Fibroblast of lung (primary cell): ENCODE results near the gene TTC27. TPM values are rescaled to one million over a fixed set of nuclear protein-coding genes. Genes with fewer than 3 reads are reported as not detected.

ENCODE experiments used
- DNase-seq, 2 donors: peaks; one replicate each; pipeline versions ENCODE4 v3.0.0 to v3.0.0-alpha.2; 2010; ENCODE audit warnings: low read depth in 2 of 2
- H2AFZ ChIP-seq: 2 replicates; pipeline ENCODE4 v1.5.1; 2012; ENCODE audit warnings: low read length, control low read depth, inconsistent platforms
- H3K27ac ChIP-seq: 2 replicates; pipeline ENCODE4 v1.5.1; 2011; ENCODE audit warnings: low read length, control low read depth; ENCODE audit not compliant: insufficient read depth
- H3K27me3 ChIP-seq: 2 replicates; pipeline ENCODE4 v1.5.1; 2011; ENCODE audit warnings: mild to moderate bottlenecking, low read length; ENCODE audit not compliant: control insufficient read depth, insufficient read depth
- H3K36me3 ChIP-seq: 2 replicates; pipeline ENCODE4 v1.5.1; 2011; ENCODE audit warnings: low read length; ENCODE audit not compliant: control insufficient read depth, insufficient read depth
- H3K4me1 ChIP-seq: 2 replicates; pipeline ENCODE4 v1.5.1; 2011; ENCODE audit warnings: low read length; ENCODE audit not compliant: control insufficient read depth, insufficient read depth; ENCODE audit errors: extremely low read depth
- H3K4me2 ChIP-seq: 2 replicates; pipeline ENCODE4 v1.5.1; 2011; ENCODE audit warnings: low read length, control low read depth; ENCODE audit not compliant: insufficient read depth; ENCODE audit errors: extremely low read depth
- H3K4me3 ChIP-seq, 4 experiments: fragments of 200-600 bp in 1 of 4; sonication (generic) in 1 of 4; replicated peaks in 1 of 4; 2 replicates each; pipeline ENCODE4 v1.5.1; 2011 to 2016; ENCODE audit warnings: low read length in 4 of 4, low read depth in 3 of 4, mild to moderate bottlenecking in 3 of 4, control low read depth in 2 of 4, inconsistent platforms in 1 of 4, mixed read lengths in 1 of 4; ENCODE audit not compliant: insufficient read depth in 1 of 4; ENCODE audit errors: control extremely low read depth in 1 of 4
- H3K79me2 ChIP-seq: 2 replicates; pipeline ENCODE4 v1.5.1; 2012; ENCODE audit warnings: mild to moderate bottlenecking, low read length, inconsistent platforms; ENCODE audit not compliant: control insufficient read depth, insufficient read depth
- H3K9ac ChIP-seq: 2 replicates; pipeline ENCODE4 v1.5.1; 2011; ENCODE audit warnings: mild to moderate bottlenecking, low read length, control low read depth; ENCODE audit not compliant: insufficient read depth
- H3K9me3 ChIP-seq: 2 replicates; pipeline ENCODE4 v1.5.1; 2012; ENCODE audit warnings: low read depth, low read length; ENCODE audit not compliant: control insufficient read depth, insufficient read depth
- H4K20me1 ChIP-seq: 2 replicates; pipeline ENCODE4 v1.5.1; 2011; ENCODE audit warnings: low read length; ENCODE audit not compliant: control insufficient read depth, insufficient read depth; ENCODE audit errors: extremely low read depth
- CTCF ChIP-seq, 2 donors: IDR thresholded peaks in 1 of 2; conservative IDR thresholded peaks in 1 of 2; 1 replicate in 1 of 2; 2 replicates in 1 of 2; pipeline ENCODE4 v1.5.1; 2011 to 2012; ENCODE audit warnings: low read length in 2 of 2, control low read depth in 1 of 2, inconsistent platforms in 1 of 2, low read depth in 1 of 2, mild to moderate bottlenecking in 1 of 2
- EZH2 ChIP-seq: IDR thresholded peaks from 2 replicates; pipeline ENCODE4 v1.5.1; 2012; ENCODE audit warnings: low read length, control low read depth, mild to moderate bottlenecking; ENCODE audit errors: missing control alignments
- polyA plus RNA-seq, 2 donors: library from polyadenylated mRNA; depleted of rRNA in 1 of 2; stranded (reverse) in 1 of 2; unstranded in 1 of 2; fragments of >200 nt; gene quantifications; 2 replicates each; pipeline ENCODE4 v1.2.1, GENCODE V29; 2011 to 2012; ENCODE audit warnings: missing spikeins in 1 of 2
- total RNA-seq: library from RNA; depleted of rRNA; stranded (reverse); fragments of >200 nt; gene quantifications from 2 replicates; pipeline ENCODE4 v1.2.1, GENCODE V29; 2014

TTC27 gene
- total and polyA plus RNA-seq, 2 donors (not counting 1 experiment from before 2014, with no cell fraction given), result 15.7 to 19.3 TPM

- H3K79me2 ChIP-seq, result no peaks in the 10 kb centered on the region
- no peak overlapping the region for H3K9ac ChIP-seq
- TF ChIP-seq CTCF (conservative IDR thresholded peaks at IDR 0.05 in 1 of 2, IDR thresholded peaks at IDR 0.05 in 1 of 2; ENCODE audit: low read depth in 1 of 2, low read length in 2 of 2) (no peak), EZH2 (no peak)
- H3K4me1 ChIP-seq, result peaks cover 6% of the 10 kb centered on the region
- no peak overlapping the region for H3K4me2 ChIP-seq
- H3K9me3 ChIP-seq, result no peaks in the 10 kb centered on the region
- peak; percentile 46 to 63 for DNase-seq
- no peak overlapping the region for H2AFZ ChIP-seq
- no peaks in the 10 kb centered on the region for H4K20me1 ChIP-seq
- no peak overlapping the region for H3K4me3 ChIP-seq
- H3K27me3 ChIP-seq, result no peaks in the 10 kb centered on the region
- H3K36me3 ChIP-seq, result no peaks in the 10 kb centered on the region
- H3K27ac ChIP-seq, result no peak overlapping the region
These were observed 88.1 kb downstream of the TTC27 start for GRCh38 chr2:32715981-32716380.

- H3K27ac ChIP-seq, result no peak overlapping the region
- no peak for DNase-seq
These were observed 88.7 kb downstream of the TTC27 start for GRCh38 chr2:32716598-32716997.

GRCh38 chr2:32718752-32719151, 90.9 kb downstream of the TTC27 start:
- TF ChIP-seq EZH2 (no peak), CTCF (conservative IDR thresholded peaks at IDR 0.05 in 1 of 2, IDR thresholded peaks at IDR 0.05 in 1 of 2; ENCODE audit: low read depth in 1 of 2, low read length in 2 of 2) (no peak)
- no peaks in the 10 kb centered on the region for H3K4me1 ChIP-seq

More at GRCh38 chr2:32716598-32716997, 88.7 kb downstream of the TTC27 start:
- Histone ChIP-seq H3K27me3 (no peaks in the 10 kb centered on the region), H4K20me1 (no peaks in the 10 kb centered on the region), H3K9ac (no peak overlapping the region), H3K36me3 (no peaks in the 10 kb centered on the region), H2AFZ (no peak overlapping the region), H3K4me1 (peaks cover 4% of the 10 kb centered on the region), H3K79me2 (no peaks in the 10 kb centered on the region), H3K4me3 (no peak overlapping the region), H3K4me2 (no peak overlapping the region), H3K9me3 (no peaks in the 10 kb centered on the region)
- TF ChIP-seq CTCF (conservative IDR thresholded peaks at IDR 0.05 in 1 of 2, IDR thresholded peaks at IDR 0.05 in 1 of 2; ENCODE audit: low read depth in 1 of 2, low read length in 2 of 2) (no peak), EZH2 (no peak)

More at GRCh38 chr2:32718752-32719151, 90.9 kb downstream of the TTC27 start:
- Histone ChIP-seq H3K27ac (no peak overlapping the region), H3K9me3 (no peaks in the 10 kb centered on the region), H2AFZ (no peak overlapping the region), H4K20me1 (no peaks in the 10 kb centered on the region), H3K9ac (no peak overlapping the region), H3K4me2 (no peak overlapping the region), H3K36me3 (no peaks in the 10 kb centered on the region), H3K79me2 (no peaks in the 10 kb centered on the region), H3K27me3 (no peaks in the 10 kb centered on the region), H3K4me3 (no peak overlapping the region)
- DNase-seq, result no peak
